Posterior vena cava (tissue), 2 donors: ENCODE measurements around the gene SGCA. TPM values are rescaled to one million over a fixed set of nuclear protein-coding genes. Genes with fewer than 3 reads are reported as not detected.

Experiments used
- DNase-seq: peaks from one replicate; pipeline ENCODE4 v3.0.0-alpha.2; 2020; ENCODE audit warnings: low spot score
- intact Hi-C, 2 donors: fragments of 100-400 bp; cut with DNase I; formaldehyde crosslinking; loops; one replicate each; pipeline versions ENCODE4 v1.14.1 to v1.14.2; 2022 to 2023
- total RNA-seq, 2 donors: library from RNA; stranded (reverse); fragmentation: NEBNext Ultra II Directional; extraction: Animal tissue kit (Norgen Biotek cat#: 25700); gene quantifications; one replicate each; pipeline ENCODE4 v1.2.1, GENCODE V29; 2021
- donor health status: DM: yes; HTN: yes; CAD: no.
- donor health status: DM: yes; HTN: yes; CAD: no.

SGCA gene
- total RNA-seq, 2 donors from 2014 or later = 87.9 to 99.0 TPM

- intact Hi-C loops = no loop called here
- DNase-seq = no peak
Observed at GRCh38 chr17:50132104-50132794, 33.6 kb upstream of the SGCA start.

DNA sequence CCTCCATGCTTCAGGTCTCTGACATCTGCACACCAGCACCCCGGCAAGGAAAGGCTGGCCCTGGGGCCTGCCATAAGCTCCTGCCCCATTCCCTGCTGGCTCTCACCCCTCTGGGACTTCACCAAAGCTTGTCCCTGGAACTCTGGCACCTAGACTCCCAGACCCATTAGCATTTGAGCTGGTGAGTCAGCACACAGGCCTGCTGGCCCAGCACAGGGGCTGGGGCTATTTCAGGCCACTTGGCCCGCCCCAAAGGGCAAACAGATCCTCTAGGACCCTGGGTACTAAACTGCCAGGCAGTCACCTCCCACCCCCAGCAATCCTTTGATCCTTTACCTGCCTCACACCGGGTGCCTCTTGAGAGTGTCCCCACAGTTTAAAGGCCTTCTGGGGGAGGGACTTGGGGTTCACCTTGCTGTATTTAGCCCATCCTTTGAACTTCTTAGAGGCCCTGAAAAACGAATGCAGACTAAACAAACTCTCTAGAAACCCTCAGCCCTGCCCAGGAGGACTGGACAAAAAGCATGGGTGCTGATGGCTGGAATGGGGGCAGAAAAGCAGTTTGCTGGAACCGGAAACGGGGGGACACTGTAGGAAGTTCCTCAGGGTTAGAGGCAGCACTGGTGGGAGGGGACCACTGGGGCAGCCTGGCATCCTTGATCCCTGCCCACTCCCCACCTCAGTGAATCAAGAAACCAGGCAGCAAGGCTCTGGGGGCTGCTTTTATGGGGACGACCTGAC lies 32.6 kb upstream of the SGCA start:
- no peak for DNase-seq
- intact Hi-C loops = no loop called here

DNA sequence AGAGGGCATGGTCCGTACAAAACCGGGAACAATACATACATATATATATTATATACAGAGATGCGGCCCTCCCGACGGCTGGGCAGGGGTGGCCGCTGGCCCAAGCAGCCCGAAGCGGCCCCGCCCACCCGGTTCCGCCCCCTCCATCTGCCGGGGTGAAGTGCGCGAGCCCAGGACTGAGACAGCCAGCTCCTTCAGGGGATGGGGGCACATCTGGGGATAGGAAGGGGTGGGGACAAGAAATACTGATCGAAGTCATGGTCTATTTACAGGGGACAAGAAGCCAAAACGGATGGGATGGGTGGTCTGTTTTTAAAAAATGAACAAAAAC lies 32.1 kb upstream of the SGCA start:
- intact Hi-C loops = no loop called here
- no peak for DNase-seq

GRCh38 chr17:50134206-50135110 lies 31.3 kb upstream of the SGCA start:
- intact Hi-C loops = no loop called here
- peak; percentile 78 for DNase-seq

- DNase-seq = no peak
- intact Hi-C loops = no loop called here
Observed at GRCh38 chr17:50135316-50136095, 30.3 kb upstream of the SGCA start.

DNA sequence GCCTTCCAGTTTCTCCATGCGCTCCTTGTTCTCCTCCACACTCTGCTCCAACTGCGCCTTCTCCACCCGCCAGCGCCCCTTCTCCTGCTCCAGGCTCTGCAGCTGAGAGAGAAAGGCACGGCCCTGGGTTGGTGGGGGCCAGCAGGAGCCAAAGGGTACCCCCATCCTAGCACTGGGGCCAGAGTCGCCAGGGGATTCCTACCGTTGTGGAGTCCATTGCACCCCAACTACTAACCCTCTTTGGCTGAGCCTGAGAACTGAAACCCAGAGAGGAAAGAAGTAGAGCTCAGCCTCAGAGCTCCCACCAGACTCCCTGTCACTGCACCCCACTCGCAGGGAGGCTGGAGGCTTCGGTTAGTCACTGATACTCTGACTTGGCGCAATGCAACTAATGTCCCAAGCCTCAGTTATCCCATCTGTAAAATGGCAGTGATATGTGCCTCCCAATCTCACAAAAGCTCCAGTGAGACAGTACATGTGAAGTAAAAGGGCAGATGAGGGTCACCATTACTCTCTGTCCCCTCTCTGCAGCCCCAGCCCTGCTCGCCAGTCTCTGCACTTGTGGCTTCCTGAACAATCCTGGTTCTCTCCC lies 29.6 kb upstream of the SGCA start:
- intact Hi-C loops = no loop called here
- no peak for DNase-seq

GRCh38 chr17:50137042-50137441 lies 28.8 kb upstream of the SGCA start:
- DNase-seq = no peak
- intact Hi-C loops = loop anchor here in 1 of 2 donors (1.0 kb wide), 1 partner anchor 18 kb away; no protein-coding TSS in a partner anchor

- intact Hi-C loops = no loop called here
Observed at GRCh38 chr17:50139185-50139783, 26.5 kb upstream of the SGCA start.

DNA sequence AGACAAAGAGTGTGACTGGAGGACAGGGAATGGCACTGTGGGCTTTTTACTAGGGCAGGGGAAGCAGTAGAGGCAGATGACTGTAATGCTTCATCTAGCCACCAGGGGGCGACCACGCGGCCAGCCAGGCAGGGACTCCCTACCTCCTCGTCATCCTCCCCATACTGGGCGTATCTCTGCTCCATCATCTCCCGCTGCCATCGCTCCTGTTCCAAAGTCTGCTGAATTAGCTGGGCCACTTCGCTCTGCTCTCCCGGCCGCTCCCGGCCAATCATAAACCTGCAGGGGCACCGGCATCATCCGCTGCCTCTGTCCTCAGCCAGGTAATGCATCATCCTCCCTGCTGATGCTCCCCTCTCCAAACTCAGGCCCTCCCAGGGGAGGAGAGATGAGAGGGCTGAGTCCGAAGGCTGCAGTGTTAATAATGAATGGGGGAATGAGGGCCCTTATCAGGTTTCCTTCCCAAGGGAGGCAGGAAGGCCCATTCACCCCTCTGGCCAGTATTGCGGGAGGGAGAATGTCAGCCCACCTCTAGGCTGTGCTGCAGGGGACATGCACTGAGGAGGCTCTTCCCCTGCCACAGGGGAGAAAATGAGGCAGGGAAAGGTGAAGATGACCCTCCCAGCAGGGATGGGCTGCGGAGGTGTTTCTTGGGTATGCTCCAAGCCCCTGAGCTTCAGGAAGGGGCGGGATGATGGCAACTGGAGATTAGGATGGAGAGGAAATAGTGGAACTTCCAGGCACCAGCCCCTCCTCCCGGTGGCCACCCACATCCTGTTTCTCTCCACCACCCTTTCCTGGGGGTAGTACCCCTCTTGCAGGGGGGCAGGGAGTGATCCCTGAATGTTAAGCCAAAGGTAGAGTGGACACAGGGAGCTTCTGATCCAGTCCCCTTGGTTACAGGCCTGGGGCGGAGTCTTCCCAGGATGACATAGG lies 25.6 kb upstream of the SGCA start:
- peak; percentile 95 for DNase-seq
- intact Hi-C loops = no loop called here

More at GRCh38 chr17:50139185-50139783, 26.5 kb upstream of the SGCA start:
- no peak for DNase-seq

DNA sequence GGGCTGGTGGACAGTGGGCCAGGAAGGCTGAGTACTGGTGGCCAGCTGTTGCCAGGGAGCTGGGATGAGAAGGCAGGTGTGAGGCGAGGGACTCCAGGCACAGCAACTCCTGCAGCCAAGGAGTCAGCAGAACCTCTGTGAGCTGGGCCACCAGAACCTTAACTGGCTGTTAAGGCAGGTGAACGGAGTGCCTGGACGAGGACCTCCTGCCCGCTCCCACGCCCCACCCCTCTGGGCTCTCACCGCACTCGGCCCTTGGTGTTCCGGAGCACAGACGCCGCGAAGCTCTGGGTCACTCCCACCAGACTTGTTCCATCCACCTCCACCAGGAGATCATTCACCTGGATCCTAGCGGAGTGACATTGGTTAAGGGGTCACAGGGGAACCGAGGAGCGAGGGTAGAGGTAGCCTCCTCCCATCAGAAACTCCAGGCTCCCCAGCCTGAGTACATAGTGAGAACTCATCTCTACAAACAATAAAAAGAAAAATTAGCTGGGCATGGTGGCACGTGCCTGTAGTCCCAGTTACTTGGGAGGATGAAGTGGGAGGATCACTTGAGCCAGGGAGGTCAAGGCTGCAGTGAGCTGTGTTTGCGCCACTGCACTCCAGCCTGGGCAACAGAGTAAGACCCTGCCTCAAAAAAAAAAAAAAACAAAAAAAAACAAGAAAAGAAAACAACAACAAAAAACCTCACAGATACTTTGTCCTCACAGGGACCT lies 24.6 kb upstream of the SGCA start:
- no peak for DNase-seq
- intact Hi-C loops = no loop called here

- no peak for DNase-seq
- intact Hi-C loops = no loop called here
Observed at GRCh38 chr17:50141745-50142110, 24.1 kb upstream of the SGCA start.

DNA sequence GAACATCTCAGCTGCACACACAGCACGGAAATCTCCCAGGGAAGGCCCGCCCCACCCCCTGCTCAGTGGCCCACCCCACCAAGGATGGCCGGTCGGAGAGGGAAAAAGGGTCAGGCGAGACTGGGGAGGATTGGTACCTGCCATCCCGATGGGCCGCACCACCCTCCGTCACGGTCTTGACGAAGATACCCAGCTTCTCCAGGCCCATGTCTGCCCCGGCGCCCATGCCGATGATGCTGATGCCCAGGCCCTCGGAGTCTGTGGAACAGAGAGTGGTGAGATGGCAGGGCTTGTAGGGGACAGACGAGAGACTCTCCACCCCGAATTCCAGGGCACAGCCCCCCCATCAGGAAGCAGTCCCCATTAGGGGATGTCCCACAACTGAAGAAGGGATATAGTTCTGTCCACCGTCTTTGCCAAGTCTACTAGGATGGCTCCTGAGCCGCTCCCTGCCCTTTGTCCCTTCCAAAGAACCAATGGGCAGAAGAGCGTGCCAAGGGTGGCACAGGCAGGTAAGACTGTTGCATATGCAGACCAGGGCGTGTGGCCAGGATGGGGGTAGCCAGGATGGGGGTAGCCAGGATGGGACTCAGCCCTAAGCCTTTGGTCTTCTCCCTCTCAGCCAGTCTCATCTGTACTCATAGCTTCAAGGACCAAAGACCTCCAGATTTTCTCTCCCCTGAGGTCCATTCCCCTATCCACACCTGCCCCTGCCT lies 22.2 kb upstream of the SGCA start:
- intact Hi-C loops = no loop called here
- no peak for DNase-seq

- intact Hi-C loops = no loop called here
- no peak for DNase-seq
Observed at GRCh38 chr17:50144355-50144754, 21.4 kb upstream of the SGCA start.

DNA sequence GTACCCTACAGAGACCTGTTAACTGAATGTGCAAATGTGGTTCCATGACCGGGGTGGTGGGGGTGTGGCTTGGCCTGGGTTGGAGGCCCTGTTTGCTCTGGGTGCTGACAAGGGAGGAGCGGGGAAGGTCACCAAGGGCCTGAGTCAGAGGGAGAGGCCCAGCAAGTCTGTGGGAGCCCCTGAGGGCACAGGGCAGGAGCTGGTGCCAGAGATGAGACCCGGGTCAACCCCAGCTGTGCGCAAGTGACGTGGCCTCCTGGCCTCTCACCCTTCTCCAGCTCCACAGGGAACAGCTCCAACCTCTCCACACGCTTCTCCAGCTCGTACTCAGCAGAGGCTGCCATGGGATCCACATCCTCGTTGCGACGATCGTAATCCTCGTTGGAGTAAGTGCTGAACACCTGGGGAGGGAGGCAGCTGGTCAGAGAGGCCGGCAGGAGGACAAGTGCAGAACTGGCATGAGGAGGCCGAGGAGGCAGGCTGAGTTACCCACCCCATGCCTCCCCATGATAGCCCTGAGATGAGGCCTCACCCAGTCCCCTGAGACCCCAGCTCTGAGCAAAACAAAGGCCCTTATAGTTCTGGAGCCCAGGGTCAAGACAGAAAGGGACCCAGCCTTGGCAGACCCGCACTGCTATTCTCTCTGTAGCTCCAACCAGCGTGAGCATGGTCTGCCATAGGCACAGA lies 20.8 kb upstream of the SGCA start:
- intact Hi-C loops = no loop called here
- DNase-seq = no peak

GRCh38 chr17:50145532-50146229 lies 20.1 kb upstream of the SGCA start:
- intact Hi-C loops = no loop called here
- no peak for DNase-seq
